ENCODE results near the gene COPS7A. TPM values are rescaled to one million over a fixed set of nuclear protein-coding genes. Genes with fewer than 3 reads are reported as not detected.

COPS7A gene
- total and polyA plus RNA-seq, 2 experiments from 2014 or later = 37.7 to 51.9 TPM

GRCh38 chr12:6772331-6772695 lies 48.5 kb downstream of the COPS7A start, which contains the start of gene LAG3 (continued):
- no peak for TF ChIP-seq REST (IDR thresholded peaks at IDR 0.05; ENCODE audit: unreplicated experiment)

GRCh38 chr12:6772726-6773589 lies 49.1 kb downstream of the COPS7A start:
- H3K79me2 ChIP-seq (replicated peaks; ENCODE audit: insufficient read depth) = peaks cover 10% of the 10 kb centered on the region
- Mint-ChIP-seq H3K27me3 (ENCODE audit: insufficient read depth, low read depth, poor library complexity) (peaks cover 46% of the 10 kb centered on the region), H3K27ac (no peak overlapping the region), H3K36me3 (ENCODE audit: low read depth) (peaks cover 25% of the 10 kb centered on the region), H3K9me3 (no peaks in the 10 kb centered on the region; the same call in 2 of the 3 replicates), H3K4me3 (peak overlapping the region; percentile 66), H3K4me1 (peaks cover 69% of the 10 kb centered on the region)
- peaks cover 33% of the 10 kb centered on the region for H3F3A ChIP-seq (replicated peaks; ENCODE audit: low read depth)
- no peaks in the 10 kb centered on the region for H3K36me3 ChIP-seq (ENCODE audit: insufficient read depth)
- peak overlapping the region; percentile 64 for H3K4me3 ChIP-seq
- DNase-seq (ENCODE audit: low spot score) (no peak), ATAC-seq (peak; percentile 3)
- H3K4me2 ChIP-seq = peak overlapping the region; percentile 87
- H4K20me1 ChIP-seq (replicated peaks; ENCODE audit: insufficient read depth) = peaks cover 19% of the 10 kb centered on the region
- TF ChIP-seq ZNF114 (CRISPR knock-in tag; IDR thresholded peaks at IDR 0.05) (no peak), STAT1 (IDR thresholded peaks at IDR 0.05; ENCODE audit: unreplicated experiment) (no peak), POLR2AphosphoS5 (IDR thresholded peaks at IDR 0.05; ENCODE audit: low read depth) (no peak), EZH2 (IDR thresholded peaks at IDR 0.05; ENCODE audit: low read depth, unreplicated experiment) (peak; percentile 27), REST (IDR thresholded peaks at IDR 0.05; ENCODE audit: unreplicated experiment) (no peak), CREB1 (CRISPR knock-in tag; IDR thresholded peaks at IDR 0.05; ENCODE audit: low read depth) (no peak), JUNB (IDR thresholded peaks at IDR 0.05; ENCODE audit: unreplicated experiment) (no peak)
- TF ChIP-seq, protein P1, sequence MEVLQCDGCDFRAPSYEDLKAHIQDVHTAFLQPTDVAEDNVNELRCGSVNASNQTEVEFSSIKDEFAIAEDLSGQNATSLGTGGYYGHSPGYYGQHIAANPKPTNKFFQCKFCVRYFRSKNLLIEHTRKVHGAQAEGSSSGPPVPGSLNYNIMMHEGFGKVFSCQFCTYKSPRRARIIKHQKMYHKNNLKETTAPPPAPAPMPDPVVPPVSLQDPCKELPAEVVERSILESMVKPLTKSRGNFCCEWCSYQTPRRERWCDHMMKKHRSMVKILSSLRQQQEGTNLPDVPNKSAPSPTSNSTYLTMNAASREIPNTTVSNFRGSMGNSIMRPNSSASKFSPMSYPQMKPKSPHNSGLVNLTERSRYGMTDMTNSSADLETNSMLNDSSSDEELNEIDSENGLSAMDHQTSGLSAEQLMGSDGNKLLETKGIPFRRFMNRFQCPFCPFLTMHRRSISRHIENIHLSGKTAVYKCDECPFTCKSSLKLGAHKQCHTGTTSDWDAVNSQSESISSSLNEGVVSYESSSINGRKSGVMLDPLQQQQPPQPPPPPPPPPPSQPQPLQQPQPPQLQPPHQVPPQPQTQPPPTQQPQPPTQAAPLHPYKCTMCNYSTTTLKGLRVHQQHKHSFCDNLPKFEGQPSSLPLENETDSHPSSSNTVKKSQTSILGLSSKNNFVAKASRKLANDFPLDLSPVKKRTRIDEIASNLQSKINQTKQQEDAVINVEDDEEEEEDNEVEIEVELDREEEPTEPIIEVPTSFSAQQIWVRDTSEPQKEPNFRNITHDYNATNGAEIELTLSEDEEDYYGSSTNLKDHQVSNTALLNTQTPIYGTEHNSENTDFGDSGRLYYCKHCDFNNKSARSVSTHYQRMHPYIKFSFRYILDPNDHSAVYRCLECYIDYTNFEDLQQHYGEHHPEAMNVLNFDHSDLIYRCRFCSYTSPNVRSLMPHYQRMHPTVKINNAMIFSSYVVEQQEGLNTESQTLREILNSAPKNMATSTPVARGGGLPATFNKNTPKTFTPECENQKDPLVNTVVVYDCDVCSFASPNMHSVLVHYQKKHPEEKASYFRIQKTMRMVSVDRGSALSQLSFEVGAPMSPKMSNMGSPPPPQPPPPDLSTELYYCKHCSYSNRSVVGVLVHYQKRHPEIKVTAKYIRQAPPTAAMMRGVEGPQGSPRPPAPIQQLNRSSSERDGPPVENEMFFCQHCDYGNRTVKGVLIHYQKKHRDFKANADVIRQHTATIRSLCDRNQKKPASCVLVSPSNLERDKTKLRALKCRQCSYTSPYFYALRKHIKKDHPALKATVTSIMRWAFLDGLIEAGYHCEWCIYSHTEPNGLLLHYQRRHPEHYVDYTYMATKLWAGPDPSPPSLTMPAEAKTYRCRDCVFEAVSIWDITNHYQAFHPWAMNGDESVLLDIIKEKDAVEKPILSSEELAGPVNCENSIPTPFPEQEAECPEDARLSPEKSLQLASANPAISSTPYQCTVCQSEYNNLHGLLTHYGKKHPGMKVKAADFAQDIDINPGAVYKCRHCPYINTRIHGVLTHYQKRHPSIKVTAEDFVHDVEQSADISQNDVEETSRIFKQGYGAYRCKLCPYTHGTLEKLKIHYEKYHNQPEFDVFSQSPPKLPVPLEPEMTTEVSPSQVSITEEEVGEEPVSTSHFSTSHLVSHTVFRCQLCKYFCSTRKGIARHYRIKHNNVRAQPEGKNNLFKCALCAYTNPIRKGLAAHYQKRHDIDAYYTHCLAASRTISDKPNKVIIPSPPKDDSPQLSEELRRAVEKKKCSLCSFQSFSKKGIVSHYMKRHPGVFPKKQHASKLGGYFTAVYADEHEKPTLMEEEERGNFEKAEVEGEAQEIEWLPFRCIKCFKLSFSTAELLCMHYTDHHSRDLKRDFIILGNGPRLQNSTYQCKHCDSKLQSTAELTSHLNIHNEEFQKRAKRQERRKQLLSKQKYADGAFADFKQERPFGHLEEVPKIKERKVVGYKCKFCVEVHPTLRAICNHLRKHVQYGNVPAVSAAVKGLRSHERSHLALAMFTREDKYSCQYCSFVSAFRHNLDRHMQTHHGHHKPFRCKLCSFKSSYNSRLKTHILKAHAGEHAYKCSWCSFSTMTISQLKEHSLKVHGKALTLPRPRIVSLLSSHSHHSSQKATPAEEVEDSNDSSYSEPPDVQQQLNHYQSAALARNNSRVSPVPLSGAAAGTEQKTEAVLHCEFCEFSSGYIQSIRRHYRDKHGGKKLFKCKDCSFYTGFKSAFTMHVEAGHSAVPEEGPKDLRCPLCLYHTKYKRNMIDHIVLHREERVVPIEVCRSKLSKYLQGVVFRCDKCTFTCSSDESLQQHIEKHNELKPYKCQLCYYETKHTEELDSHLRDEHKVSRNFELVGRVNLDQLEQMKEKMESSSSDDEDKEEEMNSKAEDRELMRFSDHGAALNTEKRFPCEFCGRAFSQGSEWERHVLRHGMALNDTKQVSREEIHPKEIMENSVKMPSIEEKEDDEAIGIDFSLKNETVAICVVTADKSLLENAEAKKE (CRISPR knock-in tag; IDR thresholded peaks at IDR 0.05) = no peak
- peaks cover 47% of the 10 kb centered on the region for H3K4me1 ChIP-seq (ENCODE audit: insufficient read depth)
- H3K27ac ChIP-seq (ENCODE audit: low read depth) = no peak overlapping the region
- no peaks in the 10 kb centered on the region for H3K9me2 ChIP-seq (ENCODE audit: insufficient read depth)
- H2AFZ ChIP-seq = peak overlapping the region; percentile 76
- peaks cover 74% of the 10 kb centered on the region for H3K27me3 ChIP-seq (ENCODE audit: insufficient read depth)
